Thyroid gland (tissue), 4 donors: Measurements from ENCODE around the gene USP15.

ENCODE experiments used
- POLR2A ChIP-seq, 2 donors: fragments of 450-650 bp; IDR thresholded peaks; one replicate each; pipeline ENCODE4 v1.6.1; 2017; ENCODE audit warnings: antibody characterized with exemption in 2 of 2, mild to moderate bottlenecking in 2 of 2, moderate library complexity in 1 of 2
- TF ChIP-seq, protein P1 (sequence below), 6 experiments: fragments of 200-600 bp in 3 of 6; fragments of 450-650 bp in 3 of 6; sonication (generic) in 3 of 6; IDR thresholded peaks; one replicate each; pipeline ENCODE4 v1.5.1; 2016 to 2019; ENCODE audit warnings: antibody characterized with exemption in 6 of 6, mild to moderate bottlenecking in 2 of 6, inconsistent platforms in 1 of 6, moderate library complexity in 1 of 6

DNA sequence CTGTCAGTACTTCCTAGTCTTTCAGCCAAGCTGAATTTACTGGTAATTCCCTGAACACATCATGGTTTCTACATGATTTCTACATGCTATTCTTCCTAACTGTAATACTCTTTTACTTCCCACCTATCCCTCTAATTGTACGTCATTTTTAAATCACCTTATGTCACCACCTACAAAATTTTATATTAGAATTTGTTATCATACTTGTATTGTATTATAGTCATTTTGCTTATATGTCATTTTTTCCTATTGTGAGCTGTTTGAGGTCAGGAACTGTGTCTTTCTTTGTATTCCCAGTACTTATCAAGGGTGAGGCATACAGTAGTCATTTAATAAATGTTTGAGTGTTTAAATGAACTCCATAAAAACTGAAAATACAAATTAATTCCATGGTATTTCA is 86.6 kb downstream of the USP15 start:
- no peak for TF ChIP-seq POLR2A (IDR thresholded peaks at IDR 0.05)
- TF ChIP-seq, protein P1, sequence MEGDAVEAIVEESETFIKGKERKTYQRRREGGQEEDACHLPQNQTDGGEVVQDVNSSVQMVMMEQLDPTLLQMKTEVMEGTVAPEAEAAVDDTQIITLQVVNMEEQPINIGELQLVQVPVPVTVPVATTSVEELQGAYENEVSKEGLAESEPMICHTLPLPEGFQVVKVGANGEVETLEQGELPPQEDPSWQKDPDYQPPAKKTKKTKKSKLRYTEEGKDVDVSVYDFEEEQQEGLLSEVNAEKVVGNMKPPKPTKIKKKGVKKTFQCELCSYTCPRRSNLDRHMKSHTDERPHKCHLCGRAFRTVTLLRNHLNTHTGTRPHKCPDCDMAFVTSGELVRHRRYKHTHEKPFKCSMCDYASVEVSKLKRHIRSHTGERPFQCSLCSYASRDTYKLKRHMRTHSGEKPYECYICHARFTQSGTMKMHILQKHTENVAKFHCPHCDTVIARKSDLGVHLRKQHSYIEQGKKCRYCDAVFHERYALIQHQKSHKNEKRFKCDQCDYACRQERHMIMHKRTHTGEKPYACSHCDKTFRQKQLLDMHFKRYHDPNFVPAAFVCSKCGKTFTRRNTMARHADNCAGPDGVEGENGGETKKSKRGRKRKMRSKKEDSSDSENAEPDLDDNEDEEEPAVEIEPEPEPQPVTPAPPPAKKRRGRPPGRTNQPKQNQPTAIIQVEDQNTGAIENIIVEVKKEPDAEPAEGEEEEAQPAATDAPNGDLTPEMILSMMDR (IDR thresholded peaks at IDR 0.05), result no peak
